Right ventricle myocardium superior (tissue), 1 donor: ENCODE measurements around the gene APOF. TPM values are rescaled to one million over a fixed set of nuclear protein-coding genes. Genes with fewer than 3 reads are reported as not detected.
"Not testable (repeated sequence)": the region's sequence is repeated elsewhere in the genome, so short reads cannot be mapped to it uniquely, and the experiment has no call there.

Experiments
- ATAC-seq: fragments of 200-7000 bp; cut with Tn5 transposase; one replicate; pipeline ENCODE4 v1.9.1; 2020; ENCODE audit warnings: mild to moderate bottlenecking; ENCODE audit not compliant: poor library complexity
- DNase-seq: peaks from one replicate; pipeline ENCODE4 v3.0.0-alpha.2; 2020
- intact Hi-C: fragments of 100-400 bp; cut with DNase I; formaldehyde crosslinking; loops from one replicate; pipeline ENCODE4 v1.11.2; 2022
- total RNA-seq: library from RNA; stranded (reverse); fragmentation: NEBNext Ultra II Directional; extraction: Animal tissue kit (Norgen Biotek cat#: 25700); gene quantifications from one replicate; pipeline ENCODE4 v1.2.1, GENCODE V29; 2021
- donor health status: DM: no; HTN: yes; CAD: no; lungs with severe emphysema.

Gene APOF
- total RNA-seq, 1 donor from 2014 or later: not detected

- intact Hi-C loops: no loop called here
- ATAC-seq: no peak
- no peak for DNase-seq
Measured at GRCh38 chr12:56337753-56338251, 24.9 kb downstream of the APOF start.

- no peak for ATAC-seq
- DNase-seq: no peak
- intact Hi-C loops: no loop called here
Measured at GRCh38 chr12:56336361-56337167, 26.1 kb downstream of the APOF start.

- DNase-seq, ATAC-seq, intact Hi-C loops: not testable (repeated sequence)
Measured at GRCh38 chr12:56335527-56335926, 27.1 kb downstream of the APOF start.

GRCh38 chr12:56334490-56334793 lies 28.2 kb downstream of the APOF start:
- ATAC-seq: no peak
- DNase-seq: no peak
- intact Hi-C loops: no loop called here

- peak; percentile 99 for ATAC-seq
- DNase-seq: peak; percentile 97
- intact Hi-C loops: no loop called here
Measured at GRCh38 chr12:56333679-56334489, 28.8 kb downstream of the APOF start, which contains the start of gene PAN2. PAN2 (minus strand) TSS chr12:56334000; CDS start chr12:56333094, 906 bp downstream.

- intact Hi-C loops: no loop called here
Measured at GRCh38 chr12:56333197-56333678, 29.4 kb downstream of the APOF start.

GRCh38 chr12:56332512-56333196 lies 30.0 kb downstream of the APOF start:
- intact Hi-C loops: no loop called here
- no peak for ATAC-seq

More at GRCh38 chr12:56333197-56333678, 29.4 kb downstream of the APOF start:
- no peak for DNase-seq
- ATAC-seq: peak; percentile 3

GRCh38 chr12:56330936-56331490 lies 31.6 kb downstream of the APOF start:
- ATAC-seq: no peak
- no peak for DNase-seq
- intact Hi-C loops: no loop called here

More at GRCh38 chr12:56332512-56333196, 30.0 kb downstream of the APOF start:
- no peak for DNase-seq

- DNase-seq (peak; percentile 42), ATAC-seq (peak; percentile 22)
- intact Hi-C loops: no loop called here
Measured at GRCh38 chr12:56326533-56326932, 36.1 kb downstream of the APOF start.

- ATAC-seq (no peak), DNase-seq (no peak)
- intact Hi-C loops: no loop called here
Measured at GRCh38 chr12:56326126-56326525, 36.5 kb downstream of the APOF start.

- ATAC-seq: no peak
- intact Hi-C loops: no loop called here
Measured at GRCh38 chr12:56324206-56324605, 38.5 kb downstream of the APOF start.

GRCh38 chr12:56321610-56322009 lies 41.0 kb downstream of the APOF start:
- intact Hi-C loops, ATAC-seq: not testable (repeated sequence)

More at GRCh38 chr12:56324206-56324605, 38.5 kb downstream of the APOF start:
- no peak for DNase-seq

GRCh38 chr12:56321027-56321426 lies 41.6 kb downstream of the APOF start:
- intact Hi-C loops: no loop called here
- DNase-seq (no peak), ATAC-seq (no peak)

More at GRCh38 chr12:56321610-56322009, 41.0 kb downstream of the APOF start:
- DNase-seq: not testable (repeated sequence)

GRCh38 chr12:56317675-56318074 lies 45.0 kb downstream of the APOF start:
- DNase-seq (no peak), ATAC-seq (no peak)
- intact Hi-C loops: no loop called here

- ATAC-seq: peak; percentile 96
- intact Hi-C loops: no loop called here
- peak; percentile 97 for DNase-seq
Measured at GRCh38 chr12:56315622-56316473, 46.8 kb downstream of the APOF start, which contains the start of gene CNPY2. CNPY2 (minus strand) TSS chr12:56315988; CDS start chr12:56315217, 771 bp downstream.

GRCh38 chr12:56315249-56315621 lies 47.4 kb downstream of the APOF start:
- ATAC-seq (no peak), DNase-seq (no peak)
- intact Hi-C loops: no loop called here

- intact Hi-C loops: no loop called here
- DNase-seq: no peak
- no peak for ATAC-seq
Measured at GRCh38 chr12:56311003-56311402, 51.7 kb downstream of the APOF start.
